ENCODE data around the gene C1orf232.

- TF ChIP-seq, protein P1, sequence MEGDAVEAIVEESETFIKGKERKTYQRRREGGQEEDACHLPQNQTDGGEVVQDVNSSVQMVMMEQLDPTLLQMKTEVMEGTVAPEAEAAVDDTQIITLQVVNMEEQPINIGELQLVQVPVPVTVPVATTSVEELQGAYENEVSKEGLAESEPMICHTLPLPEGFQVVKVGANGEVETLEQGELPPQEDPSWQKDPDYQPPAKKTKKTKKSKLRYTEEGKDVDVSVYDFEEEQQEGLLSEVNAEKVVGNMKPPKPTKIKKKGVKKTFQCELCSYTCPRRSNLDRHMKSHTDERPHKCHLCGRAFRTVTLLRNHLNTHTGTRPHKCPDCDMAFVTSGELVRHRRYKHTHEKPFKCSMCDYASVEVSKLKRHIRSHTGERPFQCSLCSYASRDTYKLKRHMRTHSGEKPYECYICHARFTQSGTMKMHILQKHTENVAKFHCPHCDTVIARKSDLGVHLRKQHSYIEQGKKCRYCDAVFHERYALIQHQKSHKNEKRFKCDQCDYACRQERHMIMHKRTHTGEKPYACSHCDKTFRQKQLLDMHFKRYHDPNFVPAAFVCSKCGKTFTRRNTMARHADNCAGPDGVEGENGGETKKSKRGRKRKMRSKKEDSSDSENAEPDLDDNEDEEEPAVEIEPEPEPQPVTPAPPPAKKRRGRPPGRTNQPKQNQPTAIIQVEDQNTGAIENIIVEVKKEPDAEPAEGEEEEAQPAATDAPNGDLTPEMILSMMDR (conservative IDR thresholded peaks at IDR 0.05; ENCODE audit: low read length), result no peak
- TF ChIP-seq EZH2phosphoT487 (IDR thresholded peaks at IDR 0.05; ENCODE audit: borderline replicate concordance, low read depth, low read length), result no peak
Observed at GRCh38 chr1:26126321-26127084, 42.3 kb downstream of the C1orf232 start.

All from OCI-LY7 (cell line).